ENCODE data around the gene SORCS3. TPM values are rescaled to one million over a fixed set of nuclear protein-coding genes. Genes with fewer than 3 reads are reported as not detected.

The SORCS3 gene
- polyA plus RNA-seq, 1 donor from 2014 or later = 9.8 TPM

DNA sequence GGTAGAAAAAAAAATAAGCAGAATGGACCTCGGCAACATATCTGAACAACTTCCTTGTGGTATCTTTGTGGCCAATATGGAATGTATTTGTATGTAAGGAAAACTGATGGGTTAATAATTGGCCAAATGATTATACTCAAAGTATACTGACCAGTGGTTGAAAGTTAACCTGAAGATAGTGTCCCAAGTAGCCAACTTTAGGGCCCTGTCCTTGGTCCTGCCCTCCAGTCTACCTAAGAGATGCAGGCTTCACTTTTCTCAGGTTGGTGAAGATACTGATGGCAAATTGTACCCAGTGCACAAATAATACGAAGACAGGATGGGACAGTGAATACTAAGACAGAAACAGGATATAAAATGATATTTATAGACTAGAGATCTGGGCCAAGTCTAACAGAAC is 109.2 kb downstream of the SORCS3 start (continued):
- TF ChIP-seq RAD21 (conservative IDR thresholded peaks at IDR 0.05) = no peak

DNA sequence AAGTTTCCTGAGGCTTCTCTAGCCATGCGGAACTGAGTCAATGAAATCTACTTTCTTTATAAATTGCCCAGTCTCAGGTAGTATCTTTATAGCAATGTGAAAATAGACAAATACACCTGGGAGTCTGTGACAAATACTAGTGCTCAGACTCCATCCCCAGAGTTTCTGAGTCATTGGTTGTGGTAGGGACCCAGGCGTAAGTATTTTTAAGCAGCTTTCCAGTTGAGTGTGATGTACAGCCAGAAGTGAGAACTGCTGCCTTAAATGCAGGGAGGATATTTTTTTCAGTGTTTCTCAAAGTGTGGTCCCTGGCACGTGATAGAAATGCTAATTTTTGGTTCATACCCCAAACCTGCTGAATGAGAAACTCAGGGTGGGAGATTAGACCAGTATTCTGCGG is 121.7 kb downstream of the SORCS3 start:
- Histone ChIP-seq H3K4me2 (ENCODE audit: low read length) (no peak overlapping the region), H3K36me3 (ENCODE audit: insufficient read depth, low read length) (no peaks in the 10 kb centered on the region), H3K79me2 (replicated peaks; ENCODE audit: insufficient read depth, low read length) (no peaks in the 10 kb centered on the region), H4K20me1 (ENCODE audit: insufficient read depth) (no peaks in the 10 kb centered on the region), H3K27ac (ENCODE audit: low read length) (no peak overlapping the region), H3F3A (ENCODE audit: insufficient read depth, low read length, poor library complexity, severe bottlenecking) (no peaks in the 10 kb centered on the region), H3K9ac (ENCODE audit: low read length) (no peak overlapping the region), H3K27me3 (ENCODE audit: insufficient read depth, low read depth, low read length) (no peaks in the 10 kb centered on the region), H3K9me2 (ENCODE audit: insufficient read depth, low read length) (no peaks in the 10 kb centered on the region), H2AFZ (ENCODE audit: low read depth, low read length) (no peak overlapping the region), H3K9me3 (ENCODE audit: low read length) (no peaks in the 10 kb centered on the region), H3K4me3 (ENCODE audit: low read length) (no peak overlapping the region)
- TF ChIP-seq, protein P1, sequence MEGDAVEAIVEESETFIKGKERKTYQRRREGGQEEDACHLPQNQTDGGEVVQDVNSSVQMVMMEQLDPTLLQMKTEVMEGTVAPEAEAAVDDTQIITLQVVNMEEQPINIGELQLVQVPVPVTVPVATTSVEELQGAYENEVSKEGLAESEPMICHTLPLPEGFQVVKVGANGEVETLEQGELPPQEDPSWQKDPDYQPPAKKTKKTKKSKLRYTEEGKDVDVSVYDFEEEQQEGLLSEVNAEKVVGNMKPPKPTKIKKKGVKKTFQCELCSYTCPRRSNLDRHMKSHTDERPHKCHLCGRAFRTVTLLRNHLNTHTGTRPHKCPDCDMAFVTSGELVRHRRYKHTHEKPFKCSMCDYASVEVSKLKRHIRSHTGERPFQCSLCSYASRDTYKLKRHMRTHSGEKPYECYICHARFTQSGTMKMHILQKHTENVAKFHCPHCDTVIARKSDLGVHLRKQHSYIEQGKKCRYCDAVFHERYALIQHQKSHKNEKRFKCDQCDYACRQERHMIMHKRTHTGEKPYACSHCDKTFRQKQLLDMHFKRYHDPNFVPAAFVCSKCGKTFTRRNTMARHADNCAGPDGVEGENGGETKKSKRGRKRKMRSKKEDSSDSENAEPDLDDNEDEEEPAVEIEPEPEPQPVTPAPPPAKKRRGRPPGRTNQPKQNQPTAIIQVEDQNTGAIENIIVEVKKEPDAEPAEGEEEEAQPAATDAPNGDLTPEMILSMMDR (IDR thresholded peaks at IDR 0.05; ENCODE audit: poor library complexity, severe bottlenecking) = no peak
- TF ChIP-seq MXI1 (conservative IDR thresholded peaks at IDR 0.05; ENCODE audit: poor library complexity, severe bottlenecking) (no peak), RAD21 (conservative IDR thresholded peaks at IDR 0.05) (no peak), POLR2AphosphoS5 (IDR thresholded peaks at IDR 0.05) (no peak), EP300 (conservative IDR thresholded peaks at IDR 0.05; ENCODE audit: poor library complexity, severe bottlenecking) (no peak), SMC3 (conservative IDR thresholded peaks at IDR 0.05; ENCODE audit: poor library complexity) (no peak), REST (IDR thresholded peaks at IDR 0.05; ENCODE audit: borderline replicate concordance) (no peak), TAF1 (IDR thresholded peaks at IDR 0.05; ENCODE audit: low read depth) (no peak), EZH2 (IDR thresholded peaks at IDR 0.05; ENCODE audit: borderline replicate concordance, insufficient read depth, low read length, poor library complexity, severe bottlenecking) (no peak)

GRCh38 chr10:104766341-104766740 is 125.3 kb downstream of the SORCS3 start:
- Histone ChIP-seq H3K4me3 (ENCODE audit: low read length) (no peak overlapping the region), H4K20me1 (ENCODE audit: insufficient read depth) (no peaks in the 10 kb centered on the region), H3K27me3 (ENCODE audit: insufficient read depth, low read depth, low read length) (no peaks in the 10 kb centered on the region), H2AFZ (ENCODE audit: low read depth, low read length) (no peak overlapping the region), H3K79me2 (replicated peaks; ENCODE audit: insufficient read depth, low read length) (no peaks in the 10 kb centered on the region), H3K9me2 (ENCODE audit: insufficient read depth, low read length) (no peaks in the 10 kb centered on the region), H3K9me3 (ENCODE audit: low read length) (no peaks in the 10 kb centered on the region), H3K27ac (ENCODE audit: low read length) (no peak overlapping the region), H3K4me2 (ENCODE audit: low read length) (no peak overlapping the region), H3K9ac (ENCODE audit: low read length) (no peak overlapping the region), H3F3A (ENCODE audit: insufficient read depth, low read length, poor library complexity, severe bottlenecking) (no peaks in the 10 kb centered on the region), H3K36me3 (ENCODE audit: insufficient read depth, low read length) (no peaks in the 10 kb centered on the region)
- TF ChIP-seq SMC3 (conservative IDR thresholded peaks at IDR 0.05; ENCODE audit: poor library complexity) (no peak), RAD21 (conservative IDR thresholded peaks at IDR 0.05) (no peak), POLR2AphosphoS5 (IDR thresholded peaks at IDR 0.05) (no peak), EP300 (conservative IDR thresholded peaks at IDR 0.05; ENCODE audit: poor library complexity, severe bottlenecking) (no peak), REST (IDR thresholded peaks at IDR 0.05; ENCODE audit: borderline replicate concordance) (no peak), MXI1 (conservative IDR thresholded peaks at IDR 0.05; ENCODE audit: poor library complexity, severe bottlenecking) (no peak), EZH2 (IDR thresholded peaks at IDR 0.05; ENCODE audit: borderline replicate concordance, insufficient read depth, low read length, poor library complexity, severe bottlenecking) (no peak), TAF1 (IDR thresholded peaks at IDR 0.05; ENCODE audit: low read depth) (no peak)
- TF ChIP-seq, protein P1 (IDR thresholded peaks at IDR 0.05; ENCODE audit: poor library complexity, severe bottlenecking) = no peak
